GM13977 (cell line): ENCODE results near the gene ARHGAP15.

Source experiments
- DNase-seq: peaks from one replicate; pipeline ENCODE4 v3.0.0; 2012; ENCODE audit warnings: low spot score
- in situ Hi-C: fragments of 300-500 bp; cut with MboI; formaldehyde crosslinking; loops from one replicate; pipeline ENCODE4 v1.12.0; 2022; ENCODE audit warnings: low sequenced_read_pairs, low pct_unique_long_range_greater_than_20kb, mixed read lengths, inconsistent platforms; ENCODE audit not compliant: unreplicated experiment
- TF ChIP-seq, protein P1 (sequence below): IDR thresholded peaks from 2 replicates; pipeline ENCODE4 v1.5.1; 2012; ENCODE audit warnings: mild to moderate bottlenecking, control low read depth; ENCODE audit not compliant: insufficient read depth; ENCODE audit errors: extremely low read depth, missing control alignments

Gene ARHGAP15

DNA sequence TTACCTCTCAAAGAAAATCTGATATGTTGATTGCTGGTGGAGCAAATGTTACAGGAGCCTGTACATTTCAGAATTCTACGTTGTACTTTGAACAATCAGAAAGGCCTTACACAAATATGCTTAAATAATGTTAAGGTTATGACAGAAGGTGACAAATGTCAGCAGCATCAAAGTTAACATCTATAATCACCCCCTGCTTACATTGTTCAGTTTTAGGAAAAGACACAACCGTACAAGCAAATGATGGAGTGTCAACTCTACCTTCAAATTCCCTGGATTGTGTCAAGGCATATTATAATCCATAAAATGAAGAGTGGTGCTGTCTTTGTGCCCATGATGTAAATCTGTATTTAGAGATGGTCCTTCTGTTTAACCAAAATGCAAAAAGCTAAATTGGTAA, 465.5 kb downstream of the ARHGAP15 start:
- DNase-seq = no peak
- in situ Hi-C loops = no loop called here
- TF ChIP-seq, protein P1, sequence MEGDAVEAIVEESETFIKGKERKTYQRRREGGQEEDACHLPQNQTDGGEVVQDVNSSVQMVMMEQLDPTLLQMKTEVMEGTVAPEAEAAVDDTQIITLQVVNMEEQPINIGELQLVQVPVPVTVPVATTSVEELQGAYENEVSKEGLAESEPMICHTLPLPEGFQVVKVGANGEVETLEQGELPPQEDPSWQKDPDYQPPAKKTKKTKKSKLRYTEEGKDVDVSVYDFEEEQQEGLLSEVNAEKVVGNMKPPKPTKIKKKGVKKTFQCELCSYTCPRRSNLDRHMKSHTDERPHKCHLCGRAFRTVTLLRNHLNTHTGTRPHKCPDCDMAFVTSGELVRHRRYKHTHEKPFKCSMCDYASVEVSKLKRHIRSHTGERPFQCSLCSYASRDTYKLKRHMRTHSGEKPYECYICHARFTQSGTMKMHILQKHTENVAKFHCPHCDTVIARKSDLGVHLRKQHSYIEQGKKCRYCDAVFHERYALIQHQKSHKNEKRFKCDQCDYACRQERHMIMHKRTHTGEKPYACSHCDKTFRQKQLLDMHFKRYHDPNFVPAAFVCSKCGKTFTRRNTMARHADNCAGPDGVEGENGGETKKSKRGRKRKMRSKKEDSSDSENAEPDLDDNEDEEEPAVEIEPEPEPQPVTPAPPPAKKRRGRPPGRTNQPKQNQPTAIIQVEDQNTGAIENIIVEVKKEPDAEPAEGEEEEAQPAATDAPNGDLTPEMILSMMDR = no peak

DNA sequence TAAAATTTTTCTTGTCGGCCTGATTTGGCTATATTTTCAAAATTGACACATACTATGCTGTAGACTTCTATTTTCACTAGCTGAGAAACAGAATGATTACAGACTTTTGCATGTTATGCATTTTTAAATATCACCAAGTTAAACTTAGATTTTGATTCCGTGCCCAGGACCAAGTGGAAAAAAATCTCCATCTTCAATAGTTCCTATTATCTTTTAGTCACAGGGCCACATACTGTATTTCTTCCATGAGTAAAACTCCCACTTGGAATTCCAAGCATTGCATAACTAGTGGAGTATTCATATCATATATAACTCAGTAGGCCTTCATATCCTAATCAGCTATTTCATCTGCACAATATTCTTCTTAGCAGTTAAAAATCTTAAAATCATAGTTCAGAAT, 470.9 kb downstream of the ARHGAP15 start:
- no peak for DNase-seq
- TF ChIP-seq, protein P1 = no peak
- in situ Hi-C loops = no loop called here

DNA sequence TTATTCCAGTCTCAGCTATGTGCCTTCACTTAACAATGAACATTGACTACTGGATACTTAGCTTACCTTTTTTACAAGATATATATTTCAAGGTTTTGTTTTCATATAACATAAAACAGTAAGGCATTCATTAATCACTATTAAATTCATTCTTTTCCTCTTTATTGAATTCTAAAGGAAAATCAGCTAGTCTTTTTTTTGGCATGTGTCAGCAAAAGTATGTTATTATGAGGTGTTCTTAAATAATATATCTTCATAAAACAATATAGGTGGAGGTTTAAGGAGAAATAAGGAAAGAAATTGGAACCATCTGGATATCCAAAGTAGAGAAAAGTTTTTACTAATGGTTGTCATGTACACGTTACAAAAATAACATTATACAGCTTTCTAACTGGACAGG, 472.6 kb downstream of the ARHGAP15 start:
- no peak for DNase-seq
- in situ Hi-C loops = no loop called here
- TF ChIP-seq, protein P1 = no peak

DNA sequence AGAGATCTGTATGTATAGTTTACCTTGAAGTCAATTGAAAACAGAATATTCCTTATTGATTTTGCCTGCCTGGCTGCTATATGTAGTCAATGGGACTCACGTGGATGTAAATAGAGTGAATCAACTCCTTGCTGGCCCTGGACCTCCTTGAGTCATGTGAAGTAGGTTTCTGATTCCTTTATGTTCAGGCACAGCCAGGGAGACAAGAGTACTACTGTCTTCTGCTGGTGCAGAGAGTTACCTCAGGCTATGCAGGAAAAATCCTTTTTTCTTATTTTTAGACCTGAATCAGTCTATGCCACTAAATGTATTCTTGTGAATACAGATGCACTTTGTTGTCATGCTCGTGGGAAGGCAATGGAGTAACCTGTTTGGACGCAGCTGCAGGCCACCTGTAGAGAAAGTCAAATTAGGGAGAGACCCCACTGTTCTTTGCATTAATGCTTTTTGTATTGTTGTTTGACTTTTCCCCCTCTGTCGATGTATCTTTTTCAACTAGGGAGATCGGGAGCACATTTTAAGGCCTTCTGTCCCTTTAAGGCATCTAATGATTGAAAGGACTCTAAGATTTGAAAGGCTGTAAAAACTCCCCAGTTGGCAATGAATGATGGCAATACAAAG, 473.9 kb downstream of the ARHGAP15 start:
- in situ Hi-C loops = no loop called here
- TF ChIP-seq, protein P1 = no peak
- no peak for DNase-seq

DNA sequence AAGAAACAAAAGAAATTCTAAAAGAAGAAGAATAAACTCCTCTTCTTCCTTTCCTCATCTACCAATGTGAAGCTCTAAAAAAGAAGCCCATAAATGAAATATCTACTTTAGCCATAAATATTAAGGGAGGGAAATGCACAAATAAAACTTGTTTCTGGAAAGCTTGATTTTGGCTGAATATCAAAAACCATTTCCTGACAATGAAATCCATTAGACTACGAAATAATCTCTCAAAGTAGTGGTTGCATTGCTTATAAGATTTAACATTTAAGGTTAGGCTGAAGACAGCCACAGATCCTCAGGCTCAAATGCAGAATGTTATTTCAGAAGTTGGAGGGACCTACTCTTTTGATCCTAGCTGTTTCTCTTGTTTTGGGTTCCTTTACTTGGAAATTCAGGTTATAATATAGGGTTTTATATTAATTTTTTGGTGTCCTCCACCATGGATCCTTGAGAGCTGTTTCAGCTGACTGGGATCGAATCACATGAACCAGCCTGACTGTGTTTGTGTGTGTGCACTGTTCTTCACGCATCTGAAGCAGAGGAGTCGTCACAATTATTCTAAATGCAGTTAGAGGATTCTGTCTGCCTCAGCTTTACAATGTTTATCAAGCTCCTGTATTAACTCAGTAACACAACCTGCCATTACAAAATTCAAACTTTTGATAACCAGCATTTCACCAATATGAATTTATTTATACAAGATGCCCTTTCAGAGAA, 474.8 kb downstream of the ARHGAP15 start:
- DNase-seq = no peak
- in situ Hi-C loops = no loop called here
- TF ChIP-seq, protein P1 = no peak

DNA sequence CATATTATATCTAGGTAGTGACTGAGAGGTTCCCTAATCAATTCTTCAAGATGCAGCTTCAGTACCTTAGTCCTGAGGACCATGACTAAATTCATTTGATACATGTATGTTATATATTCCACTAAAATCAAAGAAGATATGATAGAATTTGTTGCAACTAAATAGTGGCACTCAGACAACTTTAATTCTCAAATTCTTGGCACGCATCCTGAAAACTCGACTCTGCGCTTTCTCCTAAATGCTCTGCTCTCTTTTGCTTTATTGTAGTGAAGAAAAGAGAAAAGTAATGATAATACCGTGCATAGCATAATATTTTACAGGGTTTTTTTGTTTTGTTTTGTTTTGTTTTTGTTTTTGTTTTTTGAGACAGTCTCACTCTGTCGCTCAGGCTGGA, 475.3 kb downstream of the ARHGAP15 start:
- in situ Hi-C loops = no loop called here
- TF ChIP-seq, protein P1 = no peak
- DNase-seq = no peak
